Subcutaneous adipose tissue (tissue), 4 donors: ENCODE measurements around the gene MLYCD. TPM values are rescaled to one million over a fixed set of nuclear protein-coding genes. Genes with fewer than 3 reads are reported as not detected.

Experiments
- CTCF ChIP-seq: fragments of 450-650 bp; IDR thresholded peaks from one replicate; pipeline ENCODE4 v1.5.1; 2016; ENCODE audit warnings: low read depth, mild to moderate bottlenecking, control low read depth, antibody characterized with exemption, moderate library complexity
- total RNA-seq, 4 donors: library from RNA; depleted of rRNA; stranded (reverse); fragments of >200 nt; gene quantifications; one replicate each; pipeline ENCODE4 v1.1.0, GENCODE V29; 2016

MLYCD gene
- total RNA-seq, 4 donors from 2014 or later = 10.0 to 30.9 (median 11.5) TPM

DNA sequence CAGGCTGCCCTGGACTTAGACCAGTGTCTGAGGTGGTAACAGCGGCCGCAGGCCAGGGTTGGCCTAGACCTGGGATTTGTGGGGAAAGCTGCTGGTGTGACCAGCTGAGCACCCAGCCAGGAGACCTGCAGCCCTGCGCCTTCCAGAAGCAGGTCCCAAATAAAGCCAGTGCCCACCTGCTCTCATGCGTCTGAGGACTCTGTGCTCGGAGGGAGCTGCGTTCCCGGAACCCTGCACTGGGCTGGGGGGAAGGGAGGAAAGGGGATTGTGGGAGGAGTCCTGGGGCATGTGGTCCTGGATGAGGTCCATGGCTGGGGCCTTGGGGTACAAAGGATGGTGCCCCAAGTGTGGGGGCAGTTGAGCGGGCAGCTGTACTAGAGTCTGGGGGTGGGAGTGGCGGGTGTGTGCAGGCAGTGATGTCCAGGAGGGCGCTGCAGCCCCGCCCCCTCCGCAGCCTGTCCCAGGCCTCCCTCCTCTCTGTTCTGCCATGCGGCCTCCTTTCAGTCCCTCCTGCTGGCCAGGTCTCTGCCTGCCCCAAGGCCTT is 67.3 kb downstream of the MLYCD start:
- no peak for TF ChIP-seq CTCF

- TF ChIP-seq CTCF = no peak
Observed at GRCh38 chr16:83967091-83967490, 68.2 kb downstream of the MLYCD start.

GRCh38 chr16:83967838-83968305 is 69.0 kb downstream of the MLYCD start, which contains the start of gene NECAB2:
Gene NECAB2 (plus strand): TSS chr16:83968244. CDS start chr16:83968649, 405 bp downstream.
- no peak for TF ChIP-seq CTCF

- no peak for TF ChIP-seq CTCF
Observed at GRCh38 chr16:83968306-83968851, 69.5 kb downstream of the MLYCD start.

GRCh38 chr16:83968891-83969649 is 70.2 kb downstream of the MLYCD start:
- no peak for TF ChIP-seq CTCF

DNA sequence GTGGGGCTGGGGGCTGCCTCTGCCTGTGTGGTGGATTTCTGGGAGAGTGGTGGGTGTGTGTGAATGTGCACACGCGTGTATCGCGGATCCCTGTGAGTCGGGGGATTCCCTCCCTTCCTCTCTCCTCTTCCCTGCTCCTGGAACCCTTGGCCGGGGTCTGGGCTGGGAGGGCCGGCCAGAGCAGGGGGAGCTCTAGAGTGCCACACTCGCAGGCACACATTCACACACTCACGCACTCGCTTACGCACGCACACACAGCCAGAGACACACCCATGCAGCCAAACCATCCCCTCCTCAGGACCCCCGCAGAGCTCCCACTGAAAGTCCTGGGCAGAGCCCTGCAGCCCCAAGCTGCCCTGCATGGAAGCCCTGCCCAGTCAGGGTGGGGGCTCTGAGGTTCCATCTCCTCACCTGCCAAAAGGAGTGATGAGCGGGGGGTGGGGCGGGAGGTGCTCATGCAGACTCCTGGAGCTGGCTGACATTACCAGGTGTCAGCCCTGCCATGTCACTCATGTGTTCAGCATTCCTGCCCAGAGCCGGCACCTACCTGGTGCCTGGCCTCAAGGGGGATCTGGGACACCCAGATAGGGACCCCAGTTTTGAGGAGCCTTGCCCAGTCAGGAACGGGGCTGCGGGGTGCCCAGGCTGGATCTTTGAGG is 71.0 kb downstream of the MLYCD start:
- no peak for TF ChIP-seq CTCF

DNA sequence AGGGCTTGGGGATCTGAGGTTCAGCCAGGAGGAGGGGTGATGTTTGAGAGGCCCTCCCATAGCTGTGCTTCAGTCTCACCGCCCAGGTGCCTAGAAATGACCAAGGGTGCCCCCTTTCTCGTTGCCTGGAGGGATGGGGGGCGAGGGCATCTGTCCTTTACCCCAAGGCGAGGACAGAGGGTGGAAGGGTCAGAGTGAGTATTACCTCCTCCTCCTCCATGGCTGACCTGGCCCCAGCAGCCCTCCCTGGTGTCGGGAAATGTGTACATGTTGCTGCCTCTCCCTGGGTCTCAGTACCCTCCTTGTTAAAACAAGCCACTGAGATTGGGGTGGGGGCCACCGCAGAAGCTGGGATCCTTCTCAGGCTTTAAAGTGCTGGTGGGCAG is 71.5 kb downstream of the MLYCD start:
- no peak for TF ChIP-seq CTCF
